ENCODE results near the gene DENND4B. TPM values are rescaled to one million over a fixed set of nuclear protein-coding genes. Genes with fewer than 3 reads are reported as not detected.
A peak's percentile ranks its signal among the peaks of the same experiment; 100 is the strongest.

Gene DENND4B
- total and polyA plus RNA-seq, 9 of the 15 experiments (the other 6 are each of a cell fraction or from before 2014, with no cell fraction given): 9.5 to 80.5 (median 23.1) TPM

GRCh38 chr1:153967107-153967999 is 20.8 kb upstream of the DENND4B start, which contains the start of gene CREB3L4 (continued):
- no peak for TF ChIP-seq TRIM25 (IDR thresholded peaks at IDR 0.05; ENCODE audit: borderline replicate concordance)
- TF ChIP-seq, protein P1, sequence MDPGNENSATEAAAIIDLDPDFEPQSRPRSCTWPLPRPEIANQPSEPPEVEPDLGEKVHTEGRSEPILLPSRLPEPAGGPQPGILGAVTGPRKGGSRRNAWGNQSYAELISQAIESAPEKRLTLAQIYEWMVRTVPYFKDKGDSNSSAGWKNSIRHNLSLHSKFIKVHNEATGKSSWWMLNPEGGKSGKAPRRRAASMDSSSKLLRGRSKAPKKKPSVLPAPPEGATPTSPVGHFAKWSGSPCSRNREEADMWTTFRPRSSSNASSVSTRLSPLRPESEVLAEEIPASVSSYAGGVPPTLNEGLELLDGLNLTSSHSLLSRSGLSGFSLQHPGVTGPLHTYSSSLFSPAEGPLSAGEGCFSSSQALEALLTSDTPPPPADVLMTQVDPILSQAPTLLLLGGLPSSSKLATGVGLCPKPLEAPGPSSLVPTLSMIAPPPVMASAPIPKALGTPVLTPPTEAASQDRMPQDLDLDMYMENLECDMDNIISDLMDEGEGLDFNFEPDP (CRISPR knock-in tag; IDR thresholded peaks at IDR 0.05): no peak
- TF ChIP-seq E2F6 (IDR thresholded peaks at IDR 0.05; ENCODE audit: borderline replicate concordance in 1 of 2, extremely low read depth in 1 of 2, insufficient read depth in 1 of 2, insufficient read length in 1 of 2, low read depth in 1 of 2, low read length in 1 of 2, poor library complexity in 1 of 2, severe bottlenecking in 1 of 2): peak; percentile 90 to 93
- no peak for TF ChIP-seq KHSRP (IDR thresholded peaks at IDR 0.05)
- TF ChIP-seq CREB3L1 (IDR thresholded peaks at IDR 0.05; ENCODE audit: borderline replicate concordance, low read depth): peak; percentile 52; the same call in 1 of the 2 replicates
- no peak for TF ChIP-seq MTF1 (CRISPR knock-in tag; IDR thresholded peaks at IDR 0.05; ENCODE audit: borderline replicate concordance)
- TF ChIP-seq ZNF133 (CRISPR knock-in tag; IDR thresholded peaks at IDR 0.05): no peak
- no peak for TF ChIP-seq PHB2 (IDR thresholded peaks at IDR 0.05; ENCODE audit: low read depth)
- TF ChIP-seq RCOR1 (IDR thresholded peaks at IDR 0.05; ENCODE audit: borderline replicate concordance in 1 of 2, low read depth in 2 of 2, low read length in 2 of 2): peak in 1 of 2 experiments; percentile 73; a peak in 2 of 4 replicates
- no peak for TF ChIP-seq ZNF316 (IDR thresholded peaks at IDR 0.05)
- 0 out of 2 replicates have a peak, but pooled peaks have one; percentile 3 for TF ChIP-seq ZNF175 (CRISPR knock-in tag; IDR thresholded peaks at IDR 0.05; ENCODE audit: low read depth)
- 0 out of 2 replicates have a peak, but pooled peaks have one; percentile 58 for TF ChIP-seq SMAD4 (CRISPR knock-in tag; conservative IDR thresholded peaks at IDR 0.05)
- TF ChIP-seq POLR2AphosphoS5 (IDR thresholded peaks at IDR 0.05; ENCODE audit: control insufficient read depth, insufficient read depth, low read depth, low read length): peak; percentile 55
- TF ChIP-seq ERF (CRISPR knock-in tag; IDR thresholded peaks at IDR 0.05): no peak
- TF ChIP-seq DLX4 (CRISPR knock-in tag; IDR thresholded peaks at IDR 0.05): no peak

Measured in K562 (cell line).